ENCODE data around the gene SIT1.

SIT1 gene

GRCh38 chr9:35660966-35661415, 10.3 kb upstream of the SIT1 start:
- TF ChIP-seq CTCF (IDR thresholded peaks at IDR 0.05; ENCODE audit: low read depth, low read length) = peak; percentile 30
- no peak overlapping the region for H3K4me3 ChIP-seq (replicated peaks in 1 of 2; ENCODE audit: low read depth in 2 of 2, low read length in 2 of 2)
- peak; percentile 56 to 64 for DNase-seq (ENCODE audit: low read depth in 2 of 2)

- peak overlapping the region; percentile 8 to 97 for H3K4me3 ChIP-seq (replicated peaks in 1 of 2; ENCODE audit: low read depth in 2 of 2, low read length in 2 of 2)
- peak; percentile 82 to 95 for DNase-seq (ENCODE audit: low read depth in 2 of 2)
- TF ChIP-seq CTCF (IDR thresholded peaks at IDR 0.05; ENCODE audit: low read depth, low read length) = no peak
Observed at GRCh38 chr9:35659340-35659739, 8.6 kb upstream of the SIT1 start.

GRCh38 chr9:35658968-35659220, 8.2 kb upstream of the SIT1 start:
- DNase-seq (ENCODE audit: low read depth in 2 of 2) = peak; percentile 52 to 74
- peak overlapping the region; percentile 92 to 97 for H3K4me3 ChIP-seq (replicated peaks in 1 of 2; ENCODE audit: low read depth in 2 of 2, low read length in 2 of 2)
- TF ChIP-seq CTCF (IDR thresholded peaks at IDR 0.05; ENCODE audit: low read depth, low read length) = no peak

- peak; percentile 51 for TF ChIP-seq CTCF (IDR thresholded peaks at IDR 0.05; ENCODE audit: low read depth, low read length)
- DNase-seq (ENCODE audit: low read depth in 2 of 2) = peak; percentile 87 to 90
Observed at GRCh38 chr9:35658137-35658967, 7.6 kb upstream of the SIT1 start, which contains the start of gene CCDC107. Gene CCDC107, plus strand, starts transcription at chr9:35658292. Its CDS starts 88 bp downstream, at chr9:35658380.

GRCh38 chr9:35657546-35658136, 6.9 kb upstream of the SIT1 start, which contains the start of gene RMRP:
Gene RMRP, minus strand, starts transcription at chr9:35658019.
- peak within 1 kb of the TSS; percentile 92 to 97 for H3K4me3 ChIP-seq (replicated peaks in 1 of 2; ENCODE audit: low read depth in 2 of 2, low read length in 2 of 2)
- peak; percentile 33 for TF ChIP-seq CTCF (IDR thresholded peaks at IDR 0.05; ENCODE audit: low read depth, low read length)
- peak; percentile 100 for DNase-seq (ENCODE audit: low read depth in 2 of 2)

More at GRCh38 chr9:35658137-35658967, 7.6 kb upstream of the SIT1 start, which contains the start of gene CCDC107:
- H3K4me3 ChIP-seq (replicated peaks in 1 of 2; ENCODE audit: low read depth in 2 of 2, low read length in 2 of 2) = peak within 1 kb of the TSS; percentile 92 to 97

- H3K4me3 ChIP-seq (replicated peaks in 1 of 2; ENCODE audit: low read depth in 2 of 2, low read length in 2 of 2) = peak overlapping the region; percentile 30 to 35
- TF ChIP-seq CTCF (IDR thresholded peaks at IDR 0.05; ENCODE audit: low read depth, low read length) = no peak
- DNase-seq (ENCODE audit: low read depth in 2 of 2) = peak in 1 of 2 donors; percentile 65
Observed at GRCh38 chr9:35656831-35657545, 6.3 kb upstream of the SIT1 start.

All from cardiac fibroblast (primary cell).